ENCODE measurements around the gene MROH2B. TPM values are rescaled to one million over a fixed set of nuclear protein-coding genes. Genes with fewer than 3 reads are reported as not detected.

Gene MROH2B
- total RNA-seq, 1 donor from 2014 or later = not detected

DNA sequence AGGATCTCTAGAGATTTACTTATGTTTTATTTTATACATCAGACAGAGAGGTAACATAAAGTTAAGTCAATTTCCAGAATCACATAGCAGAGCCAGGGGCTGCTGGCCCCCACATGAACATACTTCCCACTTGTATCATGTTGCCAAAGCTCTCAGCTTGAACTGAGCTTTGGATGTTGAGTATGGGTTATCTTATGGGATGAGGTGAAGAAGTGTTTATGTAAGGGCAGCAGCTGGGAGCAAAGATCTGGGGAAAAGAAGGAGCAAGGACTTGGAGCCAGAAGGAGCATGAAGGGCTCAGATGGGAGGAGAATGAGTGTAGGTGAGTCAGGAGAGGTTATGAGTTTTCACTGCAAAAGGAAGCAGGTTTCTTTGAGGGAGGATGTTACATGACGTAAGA is 72.0 kb downstream of the MROH2B start:
- Histone ChIP-seq H3K4me2 (no peak overlapping the region), H3K27me3 (no peaks in the 10 kb centered on the region), H3K4me1 (no peaks in the 10 kb centered on the region), H3K4me3 (no peak overlapping the region), H3K9me3 (ENCODE audit: low read depth) (no peaks in the 10 kb centered on the region), H3F3A (ENCODE audit: low read depth) (no peaks in the 10 kb centered on the region), H3K9ac (no peak overlapping the region), H4K20me1 (ENCODE audit: low read depth) (no peaks in the 10 kb centered on the region), H3K79me2 (ENCODE audit: low read depth) (no peaks in the 10 kb centered on the region), H2AFZ (replicated peaks) (no peak overlapping the region), H3K36me3 (no peaks in the 10 kb centered on the region), H3K27ac (no peak overlapping the region)
- Mint-ChIP-seq H3K9me3 (no peaks in the 10 kb centered on the region), H3K27ac (no peak overlapping the region), H3K36me3 (no peaks in the 10 kb centered on the region), H3K4me1 (no peaks in the 10 kb centered on the region), H3K4me3 (no peak overlapping the region), H3K27me3 (ENCODE audit: insufficient read depth, low read depth) (no peaks in the 10 kb centered on the region)
- no peak for DNase-seq (ENCODE audit: low spot score)
- TF ChIP-seq EZH2 (IDR thresholded peaks at IDR 0.05) (no peak), EZH2phosphoT487 (IDR thresholded peaks at IDR 0.05) (no peak)
- TF ChIP-seq, protein P1, sequence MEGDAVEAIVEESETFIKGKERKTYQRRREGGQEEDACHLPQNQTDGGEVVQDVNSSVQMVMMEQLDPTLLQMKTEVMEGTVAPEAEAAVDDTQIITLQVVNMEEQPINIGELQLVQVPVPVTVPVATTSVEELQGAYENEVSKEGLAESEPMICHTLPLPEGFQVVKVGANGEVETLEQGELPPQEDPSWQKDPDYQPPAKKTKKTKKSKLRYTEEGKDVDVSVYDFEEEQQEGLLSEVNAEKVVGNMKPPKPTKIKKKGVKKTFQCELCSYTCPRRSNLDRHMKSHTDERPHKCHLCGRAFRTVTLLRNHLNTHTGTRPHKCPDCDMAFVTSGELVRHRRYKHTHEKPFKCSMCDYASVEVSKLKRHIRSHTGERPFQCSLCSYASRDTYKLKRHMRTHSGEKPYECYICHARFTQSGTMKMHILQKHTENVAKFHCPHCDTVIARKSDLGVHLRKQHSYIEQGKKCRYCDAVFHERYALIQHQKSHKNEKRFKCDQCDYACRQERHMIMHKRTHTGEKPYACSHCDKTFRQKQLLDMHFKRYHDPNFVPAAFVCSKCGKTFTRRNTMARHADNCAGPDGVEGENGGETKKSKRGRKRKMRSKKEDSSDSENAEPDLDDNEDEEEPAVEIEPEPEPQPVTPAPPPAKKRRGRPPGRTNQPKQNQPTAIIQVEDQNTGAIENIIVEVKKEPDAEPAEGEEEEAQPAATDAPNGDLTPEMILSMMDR (IDR thresholded peaks at IDR 0.05) = no peak

DNA sequence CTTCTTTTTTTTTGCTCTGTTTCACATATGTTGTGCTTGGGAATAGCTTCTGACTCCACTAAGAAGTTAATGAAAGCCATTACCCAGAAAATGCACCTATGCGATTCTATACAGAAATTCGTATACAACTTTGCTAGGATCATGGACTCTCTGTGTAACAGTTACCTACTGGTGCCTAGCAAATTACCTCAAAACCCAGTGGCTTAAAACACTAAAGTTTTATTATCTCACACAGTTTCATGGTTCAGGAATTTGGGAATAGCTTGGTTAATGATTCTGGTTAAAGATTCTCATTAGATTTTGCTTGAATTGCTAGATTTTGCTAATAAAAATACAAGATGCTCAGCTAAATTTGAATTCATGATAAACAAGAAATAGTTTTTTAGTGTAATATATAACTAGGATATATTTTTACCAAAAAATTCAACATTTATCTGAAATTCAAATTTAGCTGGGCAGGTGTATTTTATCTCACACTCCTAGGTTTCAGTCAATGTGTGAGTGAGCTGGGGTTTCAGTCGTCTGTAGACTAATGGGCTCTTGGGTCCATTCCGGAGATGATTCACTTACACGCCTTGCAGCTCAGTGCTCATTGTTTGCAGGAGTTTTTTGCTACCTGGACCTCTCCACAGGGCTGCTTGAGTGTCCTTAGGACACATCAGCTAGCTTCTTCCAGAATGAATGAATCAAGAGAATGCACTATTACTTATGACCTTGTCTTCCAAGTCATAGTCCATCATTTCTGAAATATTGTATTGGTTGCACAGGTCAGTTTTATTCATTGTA is 75.1 kb downstream of the MROH2B start:
- Histone ChIP-seq H3K4me1 (no peaks in the 10 kb centered on the region), H3K79me2 (ENCODE audit: low read depth) (no peaks in the 10 kb centered on the region), H3K9me3 (ENCODE audit: low read depth) (no peaks in the 10 kb centered on the region), H2AFZ (replicated peaks) (no peak overlapping the region), H3K36me3 (no peaks in the 10 kb centered on the region), H3K9ac (no peak overlapping the region), H3K27me3 (no peaks in the 10 kb centered on the region), H3K27ac (no peak overlapping the region), H3K4me2 (no peak overlapping the region), H3F3A (ENCODE audit: low read depth) (no peaks in the 10 kb centered on the region), H3K4me3 (no peak overlapping the region), H4K20me1 (ENCODE audit: low read depth) (no peaks in the 10 kb centered on the region)
- Mint-ChIP-seq H3K4me1 (no peaks in the 10 kb centered on the region), H3K9me3 (no peaks in the 10 kb centered on the region), H3K27me3 (ENCODE audit: insufficient read depth, low read depth) (peaks cover 2% of the 10 kb centered on the region), H3K4me3 (no peak overlapping the region), H3K36me3 (no peaks in the 10 kb centered on the region), H3K27ac (no peak overlapping the region)
- no peak for DNase-seq (ENCODE audit: low spot score)
- TF ChIP-seq EZH2phosphoT487 (IDR thresholded peaks at IDR 0.05) (no peak), EZH2 (IDR thresholded peaks at IDR 0.05) (no peak)
- TF ChIP-seq, protein P1 (IDR thresholded peaks at IDR 0.05) = no peak

DNA sequence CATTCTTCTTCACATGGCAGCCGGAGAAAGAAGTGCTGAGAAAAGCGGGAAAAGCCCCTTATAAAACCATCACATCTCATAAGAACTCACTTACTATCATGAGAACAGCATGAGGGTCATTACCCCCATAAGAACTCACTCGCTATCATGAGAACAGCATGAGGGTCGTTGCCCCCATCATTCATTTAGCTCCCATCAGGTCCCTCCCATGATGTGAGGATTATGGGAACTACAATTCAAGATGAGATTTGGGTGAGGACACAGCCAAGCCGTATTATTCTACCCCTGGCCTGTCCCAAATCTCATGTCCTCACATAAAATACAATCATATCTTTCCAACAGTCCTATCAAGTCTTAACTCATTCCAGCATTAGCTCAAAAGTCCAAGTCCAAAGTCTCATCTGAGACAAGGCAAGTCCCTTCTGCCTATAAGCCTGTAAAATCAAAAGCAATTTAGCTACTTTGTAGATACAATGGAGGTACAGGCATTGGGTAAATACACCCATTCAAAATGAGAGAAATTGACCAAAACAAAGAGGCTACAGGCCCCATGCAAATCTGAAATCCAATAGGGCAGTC is 79.1 kb downstream of the MROH2B start:
- Histone ChIP-seq H3K79me2 (ENCODE audit: low read depth) (no peaks in the 10 kb centered on the region), H3K9ac (no peak overlapping the region), H4K20me1 (ENCODE audit: low read depth) (no peaks in the 10 kb centered on the region), H2AFZ (replicated peaks) (no peak overlapping the region), H3K36me3 (no peaks in the 10 kb centered on the region), H3K9me3 (ENCODE audit: low read depth) (no peaks in the 10 kb centered on the region), H3K4me2 (no peak overlapping the region), H3K4me1 (no peaks in the 10 kb centered on the region), H3K27ac (no peak overlapping the region), H3K4me3 (no peak overlapping the region), H3K27me3 (no peaks in the 10 kb centered on the region), H3F3A (ENCODE audit: low read depth) (no peaks in the 10 kb centered on the region)
- Mint-ChIP-seq H3K36me3 (no peaks in the 10 kb centered on the region), H3K9me3 (no peaks in the 10 kb centered on the region), H3K27ac (no peak overlapping the region), H3K4me1 (no peaks in the 10 kb centered on the region), H3K27me3 (ENCODE audit: insufficient read depth, low read depth) (peaks cover 2% of the 10 kb centered on the region), H3K4me3 (no peak overlapping the region)
- no peak for DNase-seq (ENCODE audit: low spot score)
- TF ChIP-seq EZH2phosphoT487 (IDR thresholded peaks at IDR 0.05) (no peak), EZH2 (IDR thresholded peaks at IDR 0.05) (no peak)
- TF ChIP-seq, protein P1 (IDR thresholded peaks at IDR 0.05) = no peak

Measured in neural progenitor cell (in vitro differentiated cells).